ENCODE results near the gene DRC1. TPM values are rescaled to one million over a fixed set of nuclear protein-coding genes. Genes with fewer than 3 reads are reported as not detected.

Gene DRC1
- total RNA-seq, 1 experiment from 2014 or later, result not detected

DNA sequence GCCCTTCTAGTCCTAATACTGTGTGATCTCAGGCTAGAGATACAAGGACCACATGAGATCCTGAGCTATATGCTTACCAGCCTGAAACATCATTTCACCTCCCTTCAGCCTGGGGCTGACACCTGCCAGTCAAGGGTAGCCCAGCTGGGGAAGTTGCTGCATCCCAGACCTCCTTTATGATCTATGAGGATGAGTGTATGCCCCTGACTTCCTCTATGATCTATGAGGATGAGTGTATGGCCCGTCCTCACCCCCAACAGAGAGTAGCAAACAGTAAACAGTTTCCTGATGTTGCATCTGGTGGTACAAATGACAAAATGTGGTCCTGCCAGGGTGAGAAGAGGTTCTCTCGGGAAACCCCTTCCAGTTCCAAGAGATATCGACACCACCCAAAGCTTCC lies 85.1 kb downstream of the DRC1 start:
- BruUV-seq (replicated peaks), result no TSS peak

More for the DNA sequence above, 85.1 kb downstream of the DRC1 start:
- Histone ChIP-seq H3K27ac (ENCODE audit: low read depth, low read length) (no peak overlapping the region), H3K9ac (ENCODE audit: low read length) (no peak overlapping the region), H3K9me2 (ENCODE audit: insufficient read depth) (no peaks in the 10 kb centered on the region), H4K20me1 (ENCODE audit: insufficient read depth) (no peaks in the 10 kb centered on the region), H3K27me3 (ENCODE audit: insufficient read depth, low read length) (0 out of 2 replicates have a peak, but pooled peaks cover 4% of the 10 kb centered on the region), H3K4me2 (ENCODE audit: low read length) (no peak overlapping the region), H3K36me3 (ENCODE audit: control insufficient read depth in 1 of 2, insufficient read depth in 2 of 2, low read length in 2 of 2) (no peaks in the 10 kb centered on the region), H3K9me3 (ENCODE audit: control insufficient read depth in 1 of 2, insufficient read depth in 1 of 2, low read depth in 1 of 2, low read length in 2 of 2) (no peaks in the 10 kb centered on the region), H3K4me3 (replicated peaks in 1 of 2; ENCODE audit: low read depth in 1 of 2, low read length in 2 of 2) (no peak overlapping the region), H3K79me2 (ENCODE audit: insufficient read depth, low read length) (no peaks in the 10 kb centered on the region), H3K4me1 (ENCODE audit: control insufficient read depth in 1 of 2, insufficient read depth in 2 of 2, low read length in 2 of 2) (no peaks in the 10 kb centered on the region), H2AFZ (ENCODE audit: low read depth, low read length, poor library complexity, severe bottlenecking) (no peak overlapping the region)
- intact Hi-C loops (cut with micrococcal nuclease), result no loop called here
- TF ChIP-seq SIN3A (IDR thresholded peaks at IDR 0.05; ENCODE audit: low read depth) (no peak), RAD21 (IDR thresholded peaks at IDR 0.05; ENCODE audit: low read depth) (no peak), TCF7L2 (IDR thresholded peaks at IDR 0.05; ENCODE audit: borderline replicate concordance, extremely low read depth, insufficient read depth, insufficient read length) (no peak), SRF (IDR thresholded peaks at IDR 0.05; ENCODE audit: low read depth) (no peak), JUND (IDR thresholded peaks at IDR 0.05) (no peak), ZFX (IDR thresholded peaks at IDR 0.05) (no peak), CTCF (IDR thresholded peaks at IDR 0.05 in 2 of 3, conservative IDR thresholded peaks at IDR 0.05 in 1 of 3; ENCODE audit: borderline replicate concordance in 1 of 3, insufficient read depth in 1 of 3, low read depth in 2 of 3, low read length in 2 of 3) (no peak), EGR1 (IDR thresholded peaks at IDR 0.05; ENCODE audit: low read depth) (no peak), EZH2phosphoT487 (IDR thresholded peaks at IDR 0.05; ENCODE audit: borderline replicate concordance) (no peak), CEBPB (IDR thresholded peaks at IDR 0.05; ENCODE audit: low read depth) (no peak), FOSL1 (IDR thresholded peaks at IDR 0.05; ENCODE audit: low read depth) (no peak), ELF1 (IDR thresholded peaks at IDR 0.05; ENCODE audit: borderline replicate concordance, low read depth) (no peak), SP1 (IDR thresholded peaks at IDR 0.05; ENCODE audit: low read depth) (no peak), REST (IDR thresholded peaks at IDR 0.05; ENCODE audit: low read depth) (no peak)
- TF ChIP-seq, protein P1, sequence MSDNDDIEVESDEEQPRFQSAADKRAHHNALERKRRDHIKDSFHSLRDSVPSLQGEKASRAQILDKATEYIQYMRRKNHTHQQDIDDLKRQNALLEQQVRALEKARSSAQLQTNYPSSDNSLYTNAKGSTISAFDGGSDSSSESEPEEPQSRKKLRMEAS (IDR thresholded peaks at IDR 0.05), result no peak
- no peak for ATAC-seq
- no peak for DNase-seq (ENCODE audit: low read depth, low spot score)
- ChIA-PET POLR2A (no interaction called here), CTCF (no interaction called here), RAD21 (ENCODE audit: low non-redundant PET in 1 of 2, low total read pairs in 2 of 2, uncharacterized antibody in 2 of 2, unreplicated experiment in 2 of 2) (no interaction called here)
